ENCODE measurements around the gene SRP14.

GRCh38 chr15:40053079-40053830 is 14.3 kb upstream of the SRP14 start:
- TF ChIP-seq POLR2A (IDR thresholded peaks at IDR 0.05; ENCODE audit: low read length) (no peak), CTCF (IDR thresholded peaks at IDR 0.05) (no peak), RCOR1 (IDR thresholded peaks at IDR 0.05; ENCODE audit: low read depth, low read length) (no peak), CHD2 (IDR thresholded peaks at IDR 0.05; ENCODE audit: low read length, partially characterized antibody) (no peak), TP53 (CRISPR knock-in tag; IDR thresholded peaks at IDR 0.05) (no peak), HOXA7 (CRISPR knock-in tag; IDR thresholded peaks at IDR 0.05) (no peak), EP300 (IDR thresholded peaks at IDR 0.05) (no peak)

All from A549 (cell line).